GM06990 (cell line): ENCODE results near the gene ZKSCAN5.

Source experiments
- DNase-seq: peaks from one replicate; pipeline ENCODE4 v3.0.0-alpha.2; 2011; ENCODE audit not compliant: insufficient read length; ENCODE audit errors: extremely low read depth
- H3K27me3 ChIP-seq: replicated peaks from 2 replicates; pipeline ENCODE4 v1.6.0; 2011; ENCODE audit warnings: low read length; ENCODE audit not compliant: control insufficient read depth, insufficient read depth
- H3K36me3 ChIP-seq: 2 replicates; pipeline ENCODE4 v1.5.1; 2011; ENCODE audit warnings: low read length; ENCODE audit not compliant: control insufficient read depth, insufficient read depth
- H3K4me3 ChIP-seq: replicated peaks from 2 replicates; pipeline ENCODE4 v1.5.1; 2011; ENCODE audit warnings: low read depth, mild to moderate bottlenecking, control low read depth, low read length
- CTCF ChIP-seq: IDR thresholded peaks from 2 replicates; pipeline ENCODE4 v1.5.1; 2011; ENCODE audit warnings: low read length, control low read depth, mild to moderate bottlenecking, inconsistent platforms; ENCODE audit not compliant: insufficient read depth, poor library complexity, severe bottlenecking

ZKSCAN5 gene

GRCh38 chr7:99489235-99489634 is 15.2 kb upstream of the ZKSCAN5 start:
- no peak overlapping the region for H3K4me3 ChIP-seq
- no peak for DNase-seq
- H3K27me3 ChIP-seq: no peaks in the 10 kb centered on the region
- H3K36me3 ChIP-seq: peaks cover 16% of the 10 kb centered on the region
- no peak for TF ChIP-seq CTCF

GRCh38 chr7:99490878-99491277 is 13.6 kb upstream of the ZKSCAN5 start:
- H3K36me3 ChIP-seq: peaks cover 17% of the 10 kb centered on the region
- H3K27me3 ChIP-seq: no peaks in the 10 kb centered on the region
- DNase-seq: no peak
- no peak overlapping the region for H3K4me3 ChIP-seq
- no peak for TF ChIP-seq CTCF

DNA sequence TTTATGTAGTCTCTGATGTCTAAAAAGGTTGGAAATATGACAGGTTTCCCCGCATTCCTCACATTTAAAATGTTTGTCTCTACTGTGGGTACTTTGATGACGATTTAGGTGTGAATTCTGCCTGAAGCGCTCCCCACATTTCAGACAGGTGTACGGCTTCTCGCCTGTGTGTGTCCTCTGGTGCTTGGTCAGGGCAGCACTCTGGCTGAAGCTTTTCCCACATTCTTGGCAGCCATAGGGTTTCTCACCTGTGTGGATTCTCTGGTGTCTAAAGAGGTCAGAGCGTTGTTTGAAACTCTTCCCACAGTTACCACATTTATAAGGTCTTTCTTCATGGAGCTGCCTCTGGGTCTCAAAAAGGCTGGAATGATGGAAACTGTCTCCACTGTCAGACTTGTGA is 10.6 kb upstream of the ZKSCAN5 start:
- peaks cover 22% of the 10 kb centered on the region for H3K36me3 ChIP-seq
- no peak overlapping the region for H3K4me3 ChIP-seq
- DNase-seq: no peak
- no peak for TF ChIP-seq CTCF
- no peaks in the 10 kb centered on the region for H3K27me3 ChIP-seq

DNA sequence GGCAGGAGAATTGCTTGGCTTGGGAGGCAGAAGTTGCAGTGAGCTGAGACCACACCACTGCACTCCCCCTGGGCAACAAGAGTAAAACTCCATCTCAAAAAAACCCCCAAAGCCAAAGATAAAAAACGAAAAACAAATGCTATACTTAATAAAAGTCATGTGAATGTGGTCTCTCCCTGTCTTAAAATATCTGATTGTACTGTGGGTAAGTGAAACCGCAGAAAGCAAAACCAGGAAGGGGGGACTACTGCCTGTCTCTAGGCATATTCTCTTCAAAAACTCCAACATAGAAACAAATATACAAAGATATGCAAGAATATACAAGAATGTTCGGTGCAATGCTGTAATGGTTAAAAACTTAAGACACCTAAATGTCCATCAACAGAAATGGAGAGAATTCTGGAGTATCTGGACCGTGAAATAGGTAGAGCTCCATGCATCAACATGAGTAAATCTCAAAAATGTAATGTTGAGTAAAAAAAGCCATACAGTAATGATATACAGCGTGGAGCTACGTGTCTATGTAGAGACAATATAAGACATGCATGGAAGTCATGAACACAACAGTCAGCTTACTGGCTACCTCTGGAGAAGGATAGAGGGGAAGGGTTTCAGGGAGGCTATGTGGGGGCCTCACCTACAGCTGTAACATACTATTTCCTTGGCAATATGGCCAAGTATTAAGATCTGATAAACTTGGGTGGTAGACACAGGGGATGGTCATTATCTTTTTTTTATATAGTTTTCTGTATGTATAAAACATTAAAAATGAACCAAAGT is 6.5 kb upstream of the ZKSCAN5 start:
- Histone ChIP-seq H3K36me3 (peaks cover 19% of the 10 kb centered on the region), H3K27me3 (no peaks in the 10 kb centered on the region), H3K4me3 (peak overlapping the region; percentile 76)
- no peak for DNase-seq
- TF ChIP-seq CTCF: no peak

DNA sequence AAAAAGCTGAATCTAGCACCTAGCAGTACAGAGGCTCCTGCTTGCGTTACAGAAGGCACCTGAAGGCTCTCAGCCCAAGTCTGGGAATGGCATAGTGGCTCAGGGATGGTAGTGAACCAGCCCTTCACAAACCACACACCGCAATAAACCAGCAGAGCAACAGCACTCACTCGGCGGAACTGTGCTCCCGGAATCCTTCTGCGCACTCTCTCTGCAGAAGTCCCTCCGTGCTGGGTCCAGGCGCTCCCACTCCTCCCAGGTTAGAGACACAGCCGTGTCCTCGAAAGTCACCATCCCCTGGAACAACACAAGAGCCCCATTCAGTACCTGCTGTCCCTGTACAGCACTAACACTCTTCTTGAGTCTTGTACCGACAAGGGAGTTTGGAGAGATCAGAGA is 5.9 kb upstream of the ZKSCAN5 start:
- peaks cover 18% of the 10 kb centered on the region for H3K36me3 ChIP-seq
- no peak for DNase-seq
- H3K27me3 ChIP-seq: no peaks in the 10 kb centered on the region
- peak overlapping the region; percentile 76 for H3K4me3 ChIP-seq
- no peak for TF ChIP-seq CTCF

GRCh38 chr7:99499371-99499720 is 5.1 kb upstream of the ZKSCAN5 start:
- Histone ChIP-seq H3K27me3 (no peaks in the 10 kb centered on the region), H3K36me3 (peaks cover 10% of the 10 kb centered on the region), H3K4me3 (peak overlapping the region; percentile 76)
- no peak for TF ChIP-seq CTCF
- DNase-seq: no peak
